ENCODE data around the gene CACNA2D3. TPM values are rescaled to one million over a fixed set of nuclear protein-coding genes. Genes with fewer than 3 reads are reported as not detected.

The CACNA2D3 gene
- total RNA-seq, 4 donors from 2014 or later, result 0.94 to 3.6 (median 2.1) TPM

DNA sequence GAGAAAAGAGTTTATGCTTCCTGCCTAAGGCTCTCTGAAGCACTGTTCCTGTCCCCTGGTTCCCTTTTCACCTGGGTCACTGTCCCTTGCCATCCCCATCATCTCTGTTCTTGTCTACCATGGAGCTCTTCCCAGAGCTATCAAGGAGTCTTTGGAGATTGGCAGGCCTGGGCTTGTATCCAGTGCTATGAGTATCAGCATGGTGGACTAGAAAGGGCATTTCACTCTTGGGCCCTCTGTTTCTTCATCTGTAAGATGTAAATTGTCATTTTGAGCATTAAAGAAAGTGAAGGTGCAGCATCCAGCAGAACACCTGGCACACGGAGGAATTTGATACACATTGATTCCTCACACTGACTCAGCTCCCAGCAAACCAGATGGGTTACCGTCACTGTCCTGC lies 388.2 kb downstream of the CACNA2D3 start:
- TF ChIP-seq, protein P1, sequence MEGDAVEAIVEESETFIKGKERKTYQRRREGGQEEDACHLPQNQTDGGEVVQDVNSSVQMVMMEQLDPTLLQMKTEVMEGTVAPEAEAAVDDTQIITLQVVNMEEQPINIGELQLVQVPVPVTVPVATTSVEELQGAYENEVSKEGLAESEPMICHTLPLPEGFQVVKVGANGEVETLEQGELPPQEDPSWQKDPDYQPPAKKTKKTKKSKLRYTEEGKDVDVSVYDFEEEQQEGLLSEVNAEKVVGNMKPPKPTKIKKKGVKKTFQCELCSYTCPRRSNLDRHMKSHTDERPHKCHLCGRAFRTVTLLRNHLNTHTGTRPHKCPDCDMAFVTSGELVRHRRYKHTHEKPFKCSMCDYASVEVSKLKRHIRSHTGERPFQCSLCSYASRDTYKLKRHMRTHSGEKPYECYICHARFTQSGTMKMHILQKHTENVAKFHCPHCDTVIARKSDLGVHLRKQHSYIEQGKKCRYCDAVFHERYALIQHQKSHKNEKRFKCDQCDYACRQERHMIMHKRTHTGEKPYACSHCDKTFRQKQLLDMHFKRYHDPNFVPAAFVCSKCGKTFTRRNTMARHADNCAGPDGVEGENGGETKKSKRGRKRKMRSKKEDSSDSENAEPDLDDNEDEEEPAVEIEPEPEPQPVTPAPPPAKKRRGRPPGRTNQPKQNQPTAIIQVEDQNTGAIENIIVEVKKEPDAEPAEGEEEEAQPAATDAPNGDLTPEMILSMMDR (IDR thresholded peaks at IDR 0.05; ENCODE audit: low read depth), result no peak

DNA sequence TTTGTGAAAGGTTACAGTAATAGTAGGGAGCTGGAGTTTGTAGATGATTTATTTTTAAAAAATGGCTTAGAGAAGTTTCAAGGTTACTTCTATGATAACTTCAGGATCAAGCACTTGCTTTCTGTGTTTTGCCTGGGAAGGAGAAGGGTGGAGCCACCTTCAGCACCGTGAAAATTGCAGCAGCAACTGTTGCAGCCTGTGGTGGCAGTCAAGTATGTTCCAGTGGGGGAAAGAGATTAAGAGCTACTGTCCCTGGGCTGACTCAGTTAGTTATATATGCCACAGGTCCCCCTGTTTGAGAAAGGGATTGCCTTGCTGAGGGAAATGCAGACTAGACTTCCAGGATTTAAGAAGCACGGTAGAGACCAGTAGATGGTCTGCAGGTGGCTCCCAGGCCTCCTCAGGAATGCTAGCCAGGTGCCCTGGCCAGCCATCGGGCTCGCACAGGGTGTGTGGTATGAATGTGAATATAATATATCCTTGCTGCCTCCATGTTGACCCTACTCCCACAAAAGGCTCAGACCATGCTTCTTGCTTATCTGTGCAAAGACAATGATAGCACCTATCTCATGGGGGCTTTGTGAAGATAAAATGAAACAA lies 389.5 kb downstream of the CACNA2D3 start:
- TF ChIP-seq, protein P1 (IDR thresholded peaks at IDR 0.05; ENCODE audit: low read depth), result no peak

- TF ChIP-seq, protein P1 (IDR thresholded peaks at IDR 0.05; ENCODE audit: low read depth), result no peak
These were observed 391.7 kb downstream of the CACNA2D3 start for GRCh38 chr3:54514006-54514405.

DNA sequence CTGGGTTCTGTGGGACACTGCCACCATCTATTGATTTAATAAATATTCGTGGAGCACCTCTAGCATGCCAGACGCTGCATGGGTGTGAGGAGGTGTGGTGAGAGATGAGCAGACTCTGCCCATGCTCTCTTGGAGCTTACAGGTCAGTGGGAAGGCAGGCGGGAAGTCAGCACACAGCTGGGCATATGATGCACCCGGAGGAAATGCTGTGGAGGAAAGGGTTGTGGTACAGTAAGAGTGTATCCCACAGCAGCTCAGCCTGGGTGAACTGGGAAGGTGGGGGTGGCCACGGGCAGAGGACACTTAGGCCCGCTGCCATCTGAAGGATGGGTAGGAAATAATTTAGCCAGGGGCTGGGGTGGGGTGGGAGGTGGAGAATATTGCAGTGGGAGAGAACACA lies 392.1 kb downstream of the CACNA2D3 start:
- TF ChIP-seq, protein P1 (IDR thresholded peaks at IDR 0.05; ENCODE audit: low read depth), result no peak

DNA sequence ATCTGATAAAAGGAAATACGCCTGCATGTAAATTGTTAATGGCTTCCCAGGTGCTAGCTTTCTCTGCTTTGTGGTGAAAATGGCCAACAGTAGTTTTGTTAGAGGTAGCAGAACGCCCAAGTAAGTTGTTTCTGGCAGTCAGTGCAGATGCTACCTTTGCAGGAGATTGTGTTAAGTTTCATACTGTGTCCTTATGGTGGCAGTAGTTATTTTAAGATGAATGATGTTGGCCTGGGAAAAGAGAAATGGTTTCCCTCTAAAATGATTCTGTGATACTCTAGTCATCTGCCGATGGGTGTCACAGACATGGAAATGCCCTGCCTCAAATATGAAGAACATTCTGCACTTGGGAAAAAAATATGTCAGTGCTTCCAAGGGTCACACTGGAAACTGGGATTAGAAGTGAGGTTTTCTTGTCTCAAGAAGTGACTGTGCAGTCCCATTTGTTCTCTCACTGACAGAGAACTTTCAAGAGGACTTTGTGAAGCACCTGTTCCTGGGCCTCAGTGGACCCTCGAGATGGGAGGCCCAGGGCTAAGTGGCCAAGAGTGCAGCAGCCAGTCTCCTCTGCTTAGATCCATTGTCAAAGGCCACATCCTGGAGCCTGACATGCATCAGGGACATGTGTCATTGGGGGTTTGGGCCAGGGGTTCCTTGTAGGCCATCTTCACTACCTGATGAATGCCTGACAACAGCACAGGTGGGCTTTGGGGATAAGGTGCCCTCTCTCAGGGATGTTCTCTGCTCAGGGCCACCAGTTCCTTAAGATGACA lies 393.3 kb downstream of the CACNA2D3 start:
- TF ChIP-seq, protein P1 (IDR thresholded peaks at IDR 0.05; ENCODE audit: low read depth), result no peak

DNA sequence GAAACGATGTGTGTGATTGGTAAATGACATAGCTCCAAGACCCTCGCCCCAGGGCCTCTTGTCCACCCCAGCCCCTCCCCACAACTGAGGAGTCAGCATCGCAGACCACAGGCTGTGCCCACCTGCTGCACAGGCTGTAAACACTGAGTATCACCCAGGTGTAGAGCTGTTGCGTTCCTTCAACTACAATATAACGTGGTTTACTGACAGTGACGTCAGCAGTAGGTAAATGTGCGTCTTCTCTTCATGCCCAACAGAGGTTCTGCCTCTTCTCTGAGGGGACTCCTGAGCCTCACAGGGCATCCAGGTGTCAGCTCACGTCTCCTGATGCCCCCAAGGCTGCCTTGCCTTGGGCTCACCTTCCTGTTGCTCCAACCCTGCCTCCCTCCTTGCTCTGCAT lies 395.1 kb downstream of the CACNA2D3 start:
- TF ChIP-seq, protein P1 (IDR thresholded peaks at IDR 0.05; ENCODE audit: low read depth), result no peak

DNA sequence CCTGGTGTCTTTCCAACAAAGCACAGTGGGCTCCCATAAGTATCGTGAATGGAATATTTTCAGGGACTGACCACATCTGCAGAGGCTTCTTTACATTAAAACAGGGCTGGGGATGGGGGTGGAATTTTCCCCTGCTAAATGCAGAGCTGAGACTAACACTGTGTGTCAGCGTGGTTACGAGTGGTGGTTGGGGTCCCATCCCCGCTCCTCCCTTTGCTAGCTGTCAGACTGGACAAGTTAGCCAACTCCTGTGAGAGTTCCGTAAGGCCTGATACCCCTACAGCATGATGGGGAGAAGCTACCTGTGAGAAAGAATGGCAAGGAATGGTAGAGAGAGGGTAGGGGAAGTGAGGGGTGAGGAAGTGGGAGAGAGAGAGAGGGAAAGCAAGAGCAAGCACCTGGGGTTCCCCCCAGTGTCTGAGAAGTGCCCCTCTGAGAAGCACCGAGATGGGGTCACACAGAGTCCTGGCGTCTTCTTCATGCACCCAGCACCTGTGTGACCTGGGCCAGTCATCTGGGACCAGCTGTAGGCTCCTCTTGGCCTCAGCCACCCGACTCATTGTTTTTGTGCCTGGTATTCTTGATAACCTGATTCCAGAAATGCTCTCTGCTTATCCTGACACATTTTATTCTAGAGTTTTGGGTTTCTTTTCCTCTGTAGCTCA lies 395.8 kb downstream of the CACNA2D3 start:
- TF ChIP-seq, protein P1 (IDR thresholded peaks at IDR 0.05; ENCODE audit: low read depth), result no peak
